Activated CD4-positive, alpha-beta T cell treated with anti-CD3 and anti-CD28 coated beads, Interleukin-2, Interleukin-6, amounts not matched to agents 100 ng/mL and 50 ng/mL, durations not matched to agents 16 hours and 8 hours (primary cell): ENCODE data around the gene CD9.
"Not testable (repeated sequence)": the region's sequence is repeated elsewhere in the genome, so short reads cannot be mapped to it uniquely, and the experiment has no call there.

ENCODE experiments used
- DNase-seq: peaks from one replicate; pipeline ENCODE4 v3.0.0-alpha.2; 2020

The CD9 gene

DNA sequence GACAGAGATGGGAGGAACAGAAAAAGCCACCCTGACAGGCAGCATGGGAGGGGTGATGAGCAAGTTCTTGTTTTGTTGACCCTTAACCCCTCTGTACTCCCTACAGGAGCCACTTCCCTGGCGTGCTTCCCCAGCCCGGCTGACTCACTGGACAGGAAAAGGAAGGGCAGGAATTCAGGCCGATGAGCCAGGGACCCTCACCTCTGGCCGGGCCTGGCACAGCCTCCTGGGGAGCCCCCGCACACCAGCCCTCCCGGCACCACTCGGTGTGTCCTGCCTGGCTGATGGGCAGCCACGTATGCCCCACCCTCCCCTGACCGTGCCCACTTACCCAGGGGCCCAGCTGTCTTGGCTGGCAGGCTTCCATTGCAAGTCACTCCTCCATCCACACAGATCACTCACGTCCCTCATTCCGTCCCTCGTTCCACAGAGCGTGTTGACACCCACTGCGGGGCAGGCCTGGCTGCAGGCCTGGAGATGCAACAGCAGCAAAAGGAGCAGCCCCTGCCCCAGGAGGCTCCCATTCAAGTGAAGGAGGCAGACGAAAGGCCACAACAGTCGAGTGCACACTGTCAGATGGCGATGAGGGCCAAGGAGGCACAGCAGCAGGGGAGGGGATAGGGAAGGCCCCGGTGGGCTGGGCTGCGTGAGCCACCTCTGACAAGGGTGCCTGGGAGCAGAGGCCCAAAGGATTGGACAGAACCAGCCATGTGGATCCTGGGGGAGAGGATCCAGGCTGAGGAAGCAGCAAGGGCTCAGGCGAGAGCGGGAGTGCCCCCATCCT lies 19.7 kb upstream of the CD9 start:
- DNase-seq = no peak

DNA sequence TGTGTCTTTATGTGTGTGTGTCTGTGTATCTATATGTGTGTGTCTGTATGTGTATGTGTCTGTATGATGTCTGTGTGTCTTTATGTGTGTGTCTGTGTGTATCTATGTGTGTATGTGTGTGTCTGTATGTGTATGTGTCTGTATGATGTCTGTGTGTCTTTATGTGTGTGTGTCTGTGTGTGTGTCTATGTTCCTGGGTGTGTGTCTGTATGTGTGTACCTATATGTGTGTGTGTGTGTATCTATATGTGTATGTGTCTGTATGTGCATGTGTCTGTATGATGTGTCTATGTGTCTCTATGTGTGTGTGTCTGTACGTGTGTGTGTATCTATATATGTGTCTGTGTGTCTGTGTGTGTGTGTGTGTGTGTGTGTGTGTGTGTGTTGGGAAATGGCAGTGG lies 19.0 kb upstream of the CD9 start:
- no peak for DNase-seq

DNA sequence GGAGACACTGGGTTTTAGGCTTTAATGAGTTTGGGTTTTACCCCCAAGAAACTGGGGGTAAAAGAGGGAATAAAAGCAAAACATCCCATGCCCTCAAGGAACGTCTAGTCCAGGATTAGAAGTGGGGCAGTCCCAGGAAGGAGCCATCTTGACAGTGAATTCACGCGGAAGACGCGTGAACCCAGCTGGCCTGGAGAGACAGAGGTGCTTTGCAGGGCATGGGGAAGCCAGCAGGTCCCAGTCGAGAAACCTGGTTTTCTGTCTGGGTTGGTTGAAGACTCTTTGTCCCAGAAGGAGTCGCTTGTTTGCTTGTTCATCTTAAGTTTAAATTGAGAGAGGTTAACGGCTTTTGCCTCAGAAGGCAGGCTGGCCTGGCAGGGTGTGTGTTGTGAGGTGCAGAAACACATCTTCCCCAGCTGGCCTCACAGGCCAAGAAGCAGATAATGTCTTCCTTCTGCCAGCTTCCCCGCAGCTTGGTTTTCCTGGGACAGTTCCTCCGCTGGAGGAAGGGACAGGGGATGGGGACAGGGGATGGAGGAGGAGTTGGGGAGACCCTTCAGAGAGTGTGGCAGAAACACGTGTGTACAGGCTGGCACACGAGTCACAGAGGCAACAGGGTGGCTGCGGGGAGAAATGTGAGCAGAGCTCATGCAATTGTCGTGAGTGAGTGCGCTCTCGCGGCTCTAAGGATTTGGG lies 18.5 kb upstream of the CD9 start:
- no peak for DNase-seq

DNA sequence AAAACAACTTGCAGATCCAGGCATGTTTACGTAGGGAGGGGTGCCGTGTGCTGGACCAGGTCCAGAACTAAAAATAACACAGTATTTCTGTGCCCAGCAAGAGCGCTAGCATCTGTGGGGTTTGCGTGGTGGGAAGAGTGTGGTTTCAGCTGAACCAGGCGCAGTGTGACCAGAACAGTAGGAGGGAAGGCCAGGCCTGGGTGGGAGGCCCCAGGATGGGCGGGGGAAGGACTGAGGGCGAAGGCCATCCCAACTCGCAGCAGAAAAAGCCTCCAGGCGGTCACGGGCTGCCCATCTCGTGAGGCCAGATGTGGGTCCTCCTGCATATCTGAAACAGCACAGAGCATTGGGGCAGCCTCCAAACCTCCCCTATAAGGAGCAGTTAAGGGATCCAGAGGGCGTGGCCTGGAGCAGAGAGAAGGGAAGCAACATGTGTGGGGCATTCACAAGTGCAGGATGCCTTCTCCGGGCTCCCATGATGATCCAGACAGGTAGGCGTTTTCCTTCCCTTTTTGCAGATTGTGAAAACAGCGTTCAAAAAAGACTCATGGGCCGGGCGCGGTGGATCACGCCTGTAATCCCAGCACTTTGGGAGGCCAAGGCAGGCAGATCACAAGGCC lies 17.8 kb upstream of the CD9 start:
- DNase-seq = no peak

DNA sequence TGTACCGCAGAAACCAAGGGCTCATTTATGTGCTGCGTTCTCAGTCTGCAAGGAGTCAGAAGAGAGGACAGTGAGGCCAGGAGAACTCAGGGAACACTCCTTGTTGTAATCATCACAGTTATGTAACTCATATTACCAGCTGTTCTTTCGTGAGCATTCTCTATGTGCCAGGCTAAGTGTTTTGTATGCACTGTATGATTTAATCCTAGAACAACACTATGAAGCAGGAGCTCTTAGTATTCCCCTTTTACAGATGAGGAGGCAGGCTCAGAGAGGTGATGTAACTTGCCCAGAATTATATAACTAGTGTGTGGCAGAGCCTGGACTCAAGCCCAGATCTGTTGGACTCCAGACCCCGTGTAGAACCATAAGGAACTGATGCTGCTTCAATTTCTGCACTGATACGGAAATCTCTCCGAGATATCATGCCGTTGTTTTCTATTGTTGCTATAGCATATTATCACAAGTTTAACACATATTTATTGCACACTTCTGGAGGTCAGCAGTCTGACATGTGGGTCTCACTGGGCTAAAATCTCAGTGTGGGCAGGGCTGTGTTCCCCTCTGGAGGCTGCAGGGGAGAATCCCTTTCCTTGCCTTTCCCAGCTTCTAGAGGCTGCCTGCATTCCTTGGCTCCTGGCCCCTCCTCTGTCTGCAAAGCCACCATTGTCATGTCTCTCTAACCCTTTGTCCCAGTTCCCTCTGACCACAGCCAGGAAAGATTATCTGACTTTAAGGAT lies 16.3 kb upstream of the CD9 start:
- no peak for DNase-seq

DNA sequence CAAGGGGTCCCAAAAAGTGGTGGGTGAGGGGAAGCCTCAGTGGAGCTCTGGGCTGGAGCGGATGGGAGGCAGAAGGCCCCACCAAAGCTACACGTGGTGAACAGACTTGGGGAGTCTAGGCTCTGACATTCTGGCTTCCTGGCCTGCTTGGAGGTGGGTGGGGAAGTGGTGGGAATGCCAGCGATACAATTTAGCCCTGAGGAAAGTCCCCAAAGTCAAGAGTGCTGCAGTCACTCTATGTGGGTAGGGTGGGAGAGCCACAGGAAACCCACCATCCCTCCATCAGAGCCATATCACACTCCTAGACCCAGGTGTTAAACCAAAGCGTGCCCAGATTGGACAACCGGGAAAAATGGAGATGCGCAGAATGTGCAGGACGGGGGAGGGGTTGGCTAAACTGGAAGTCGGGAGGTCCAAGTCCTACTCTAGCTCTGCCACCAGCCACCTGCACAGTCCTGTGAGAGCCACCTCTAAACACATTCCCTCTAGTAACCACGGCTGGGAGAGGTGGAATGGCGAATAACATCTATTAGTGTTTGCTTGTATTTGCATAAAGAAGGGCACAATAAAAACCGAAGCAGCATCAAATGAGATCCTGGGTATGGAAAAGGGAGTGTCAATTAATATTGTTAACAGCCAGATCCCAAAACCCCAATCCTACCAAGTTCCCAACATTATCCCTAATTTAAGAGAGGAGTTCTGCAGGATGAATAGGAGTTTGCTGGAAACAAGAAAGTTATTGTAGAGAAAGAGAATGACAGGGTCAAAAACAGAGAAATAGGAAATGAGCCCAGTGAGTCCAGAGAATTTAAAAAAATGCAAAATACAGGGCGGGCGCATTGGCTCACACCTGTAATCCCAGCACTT lies 14.0 kb upstream of the CD9 start:
- DNase-seq = no peak

DNA sequence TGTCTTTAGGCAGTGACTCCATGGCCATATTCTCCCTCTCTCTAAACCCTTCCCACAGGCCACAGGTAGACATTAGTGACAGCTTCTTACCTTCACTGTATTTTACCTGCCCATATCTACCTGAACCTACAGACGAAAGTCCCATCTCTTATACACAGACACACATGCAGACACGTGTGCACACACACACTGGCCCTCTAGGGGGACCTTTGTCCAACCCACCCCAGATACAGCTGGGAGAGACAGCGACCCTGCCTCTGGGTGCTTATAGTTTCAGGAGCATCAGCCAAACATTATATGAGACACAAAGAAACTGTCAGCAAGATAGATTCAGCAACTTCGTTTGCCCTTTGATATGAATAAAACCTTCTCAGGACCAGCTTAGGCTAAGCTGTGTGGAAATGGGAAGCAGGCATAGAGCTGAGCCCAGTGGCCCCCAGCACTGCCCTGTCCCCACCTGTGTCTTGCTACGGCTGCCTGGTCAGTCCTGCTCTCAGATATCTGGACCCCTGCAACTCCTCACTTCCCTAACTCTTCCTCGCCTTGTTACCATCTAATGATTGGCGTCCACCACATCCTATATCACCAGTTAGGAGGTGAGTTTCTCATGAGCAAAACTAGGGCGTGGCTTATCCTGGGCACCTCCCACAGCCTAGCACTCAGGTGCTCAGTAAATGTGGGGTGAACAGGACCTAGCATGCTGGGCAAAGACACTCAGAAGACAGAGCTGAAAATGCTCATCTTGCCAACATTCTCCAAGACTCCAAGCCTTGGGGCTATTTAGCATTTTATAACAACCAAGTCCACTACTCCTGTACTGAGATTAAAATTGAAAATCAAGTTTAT lies 12.0 kb upstream of the CD9 start:
- no peak for DNase-seq

DNA sequence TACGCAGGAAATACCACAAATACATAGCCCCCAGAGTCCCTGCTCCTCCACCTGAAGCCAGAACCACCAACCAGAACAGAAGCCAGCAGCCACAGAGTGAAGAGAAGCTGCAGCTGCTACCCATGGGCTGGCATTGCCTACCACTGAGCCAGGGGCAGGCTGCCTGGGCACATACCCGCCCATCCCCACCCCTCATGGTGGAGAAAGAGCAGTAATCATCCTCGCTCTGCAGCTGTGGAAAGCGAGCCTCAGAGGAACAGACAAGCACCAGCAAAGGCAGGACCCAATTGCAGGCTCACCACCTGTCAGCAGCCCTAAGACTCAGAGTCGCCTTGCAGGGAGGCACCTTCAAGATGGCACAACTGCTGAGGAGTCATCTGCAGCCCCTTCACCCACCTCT lies 11.2 kb upstream of the CD9 start:
- no peak for DNase-seq

DNA sequence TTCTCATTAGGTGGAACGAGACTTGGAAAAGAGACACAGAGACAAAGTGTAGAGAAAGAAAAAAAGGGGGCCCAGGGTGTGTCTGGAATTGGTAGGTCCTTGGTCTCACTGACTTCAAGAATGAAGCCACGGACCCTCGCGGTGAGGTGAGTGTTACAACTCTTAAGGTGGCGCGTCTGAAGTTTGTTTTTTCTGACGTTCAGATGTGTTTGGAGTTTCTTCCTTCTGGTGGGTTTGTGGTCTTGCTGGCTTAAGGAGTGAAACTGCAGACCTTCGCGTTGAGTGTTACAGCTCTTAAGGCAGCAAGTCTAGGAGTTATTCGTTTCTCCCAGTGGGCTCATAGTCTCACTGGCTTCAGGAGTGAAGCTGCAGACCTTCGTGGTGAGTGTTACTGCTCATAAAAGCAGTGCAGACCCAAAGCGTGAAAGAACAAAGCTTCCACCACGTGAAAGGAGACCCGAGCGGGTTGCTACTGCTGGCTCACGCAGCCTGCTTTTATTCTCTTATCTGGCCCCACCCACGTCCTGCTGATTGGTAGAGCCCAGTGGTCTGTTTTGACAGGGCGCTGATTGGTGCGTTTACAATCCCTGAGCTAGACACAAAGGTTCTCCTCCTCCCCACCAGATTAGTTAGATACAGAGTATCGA lies 10.1 kb upstream of the CD9 start:
- DNase-seq = not testable (repeated sequence)

DNA sequence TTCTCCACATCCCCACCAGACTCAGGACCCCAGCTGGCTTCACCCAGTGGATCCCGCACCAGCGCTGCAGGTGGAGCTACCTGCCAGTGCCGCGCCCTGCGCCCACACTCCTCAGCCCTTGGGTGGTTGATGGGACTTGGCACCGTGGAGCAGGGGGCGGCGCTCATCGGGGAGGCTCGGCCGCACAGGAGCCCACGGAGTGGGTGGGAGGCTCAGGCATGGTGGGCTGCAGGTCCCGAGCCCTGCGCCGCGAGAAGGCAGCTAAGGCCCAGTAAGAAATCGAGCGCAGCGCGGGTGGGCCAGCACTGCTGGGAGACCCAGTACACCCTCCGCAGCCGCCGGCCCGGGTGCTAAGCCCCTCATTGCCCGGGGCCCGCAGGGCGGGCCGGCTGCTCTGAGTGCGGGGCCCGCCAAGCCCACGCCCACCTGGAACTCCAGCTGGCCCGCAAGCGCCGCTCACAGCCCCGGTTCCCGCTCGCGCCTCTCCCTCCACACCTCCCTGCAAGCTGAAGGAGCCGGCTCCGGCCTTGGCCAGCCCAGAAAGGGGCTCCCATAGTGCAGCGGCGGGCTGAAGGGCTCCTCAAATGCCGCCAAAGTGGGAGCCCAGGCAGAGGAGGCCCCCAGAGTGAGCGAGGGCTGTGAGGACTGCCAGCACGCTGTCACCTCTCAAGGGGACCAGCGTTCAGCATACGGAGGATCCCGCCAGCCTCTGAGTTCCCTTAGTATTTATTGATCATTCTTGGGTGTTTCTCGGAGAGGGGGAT lies 9.3 kb upstream of the CD9 start:
- DNase-seq = not testable (repeated sequence)

DNA sequence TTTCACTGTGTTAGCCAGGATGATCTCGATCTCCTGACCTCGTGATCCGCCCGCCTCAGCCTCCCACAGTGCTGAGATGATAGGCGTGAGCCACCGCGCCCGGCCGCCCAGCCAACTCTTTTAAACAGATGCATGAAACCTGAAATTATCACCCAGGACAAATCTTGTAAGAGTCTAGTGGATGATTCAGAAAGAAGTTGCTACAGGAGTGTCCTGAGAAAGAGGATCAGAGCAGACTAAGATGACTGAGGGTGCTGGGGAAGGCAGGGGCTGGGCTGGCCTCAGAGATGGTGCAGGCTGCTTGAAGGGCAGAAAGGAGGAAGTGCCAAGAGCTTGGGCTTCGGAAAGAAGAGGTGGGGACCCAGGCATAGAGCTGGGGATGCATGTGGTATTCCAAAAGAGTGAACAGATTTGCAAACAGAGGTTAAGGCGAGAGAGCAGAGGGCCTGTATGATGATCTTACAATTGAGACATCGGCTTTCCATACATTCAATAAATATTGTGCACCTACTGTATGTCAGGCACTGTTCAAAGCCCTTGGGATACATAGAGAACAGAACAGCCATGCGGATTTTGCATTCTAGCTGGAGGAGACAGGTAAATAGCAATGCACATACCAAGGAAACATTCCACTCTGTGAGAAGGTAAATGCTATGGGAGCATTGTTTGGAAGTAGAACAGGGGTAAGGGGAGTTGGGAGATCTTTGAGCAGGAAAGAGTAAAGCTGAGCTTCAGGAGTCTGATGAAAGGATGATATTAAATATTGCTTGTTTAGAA lies 7.4 kb upstream of the CD9 start:
- DNase-seq = no peak

DNA sequence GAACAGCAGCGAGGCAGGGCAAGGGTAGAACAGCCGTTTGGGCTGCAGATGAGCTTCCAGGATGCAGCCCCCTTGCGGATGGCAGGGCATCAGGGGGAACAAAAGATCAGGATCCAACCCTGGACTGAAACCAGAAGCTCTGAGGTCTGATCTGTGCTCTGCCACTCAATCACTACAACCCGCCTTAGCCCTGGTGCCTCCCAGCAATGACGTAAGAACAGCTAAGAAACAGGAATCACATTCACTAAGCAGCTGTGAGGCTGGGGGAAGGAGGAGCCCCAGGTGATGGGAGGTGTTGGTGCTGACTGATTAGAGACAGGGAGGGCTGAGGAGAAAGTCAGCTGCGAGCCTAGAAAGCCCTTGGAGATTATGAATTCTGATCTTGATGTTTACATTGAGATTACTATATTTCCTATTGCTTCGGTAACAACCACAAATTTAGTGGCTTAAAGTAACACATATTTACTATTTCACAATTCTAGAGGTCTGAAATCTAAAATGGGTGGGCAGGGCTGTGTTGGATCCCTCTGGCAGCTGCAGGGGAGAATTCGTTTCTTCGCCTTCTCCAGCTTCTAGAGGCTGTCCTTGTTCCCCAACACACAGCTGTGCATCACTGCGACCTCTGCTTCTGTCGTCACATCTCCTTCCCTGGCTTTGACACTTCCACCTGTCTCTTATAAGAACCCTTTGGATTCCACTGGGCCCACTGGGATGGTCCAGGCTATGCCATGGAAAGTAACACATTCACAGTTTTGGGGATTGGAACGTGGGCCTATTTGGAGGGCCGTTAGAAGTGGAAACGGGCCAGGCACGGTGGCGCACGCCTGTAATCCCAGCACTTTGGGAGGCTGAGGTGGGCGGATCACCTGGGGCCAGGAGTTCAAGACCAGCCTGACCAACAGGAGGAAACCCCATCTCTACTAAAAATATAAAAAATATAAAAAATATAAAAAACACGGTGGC lies 6.1 kb upstream of the CD9 start:
- DNase-seq = no peak

DNA sequence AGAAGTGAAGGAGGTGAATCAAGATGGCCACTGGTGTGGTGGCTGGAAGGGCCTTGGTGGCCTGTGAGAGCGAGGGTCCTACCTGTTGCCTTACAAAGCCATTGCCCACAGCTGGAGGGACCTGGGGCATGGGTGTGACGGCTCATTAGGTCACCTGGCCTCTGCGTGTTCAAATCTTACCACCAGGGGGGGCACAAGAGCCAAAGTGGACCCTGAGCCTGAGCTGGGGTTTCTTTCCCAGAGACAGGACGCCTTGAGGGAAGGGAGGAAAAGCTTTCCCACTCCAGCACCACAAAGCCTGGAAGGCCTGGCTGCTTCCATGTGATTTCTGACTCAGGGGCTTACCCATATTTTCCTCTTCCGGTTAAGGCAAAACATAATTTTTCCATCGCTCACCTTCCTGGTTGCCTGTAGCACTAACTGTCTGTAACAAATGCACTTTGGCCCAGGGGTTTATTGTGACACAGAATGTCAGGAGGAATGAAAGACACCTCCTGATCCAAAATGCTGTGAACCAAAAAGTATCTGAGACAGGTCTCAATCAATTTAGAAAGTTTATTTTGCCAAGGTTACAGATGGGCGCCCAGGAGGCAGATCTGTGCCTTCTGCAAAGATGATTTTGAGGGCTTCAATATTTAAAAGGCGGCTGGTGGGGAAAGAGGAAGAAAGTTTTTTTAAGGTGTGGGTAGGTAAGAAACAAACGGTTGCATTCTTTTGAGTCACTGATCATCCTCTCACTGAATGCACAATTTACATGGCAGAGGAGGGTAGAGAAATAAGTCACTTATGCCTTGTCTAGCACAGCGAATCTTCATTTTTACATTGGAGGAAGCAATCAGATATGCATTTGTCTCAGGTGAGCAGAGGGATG lies 4.3 kb upstream of the CD9 start:
- peak; percentile 84 for DNase-seq

DNA sequence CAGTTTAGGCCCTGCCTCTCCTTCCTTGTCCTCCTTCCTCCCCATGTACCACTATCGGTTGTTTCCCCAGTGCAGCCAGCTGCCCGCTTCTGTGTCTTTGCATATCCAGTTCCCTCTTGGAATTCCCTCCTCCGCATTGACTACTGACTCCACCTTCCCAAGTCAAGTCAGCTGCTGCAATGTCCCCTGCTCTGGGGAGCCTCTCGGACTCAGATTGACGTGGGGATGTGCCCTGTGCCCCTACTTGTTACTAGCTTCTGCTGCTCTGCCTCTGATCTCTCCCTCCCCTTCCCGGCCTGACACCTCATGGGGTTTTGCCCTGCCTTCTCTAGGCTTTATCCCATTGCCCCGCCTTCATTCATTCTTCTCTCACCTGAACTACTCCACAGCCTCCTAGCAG lies 2.1 kb upstream of the CD9 start:
- no peak for DNase-seq

DNA sequence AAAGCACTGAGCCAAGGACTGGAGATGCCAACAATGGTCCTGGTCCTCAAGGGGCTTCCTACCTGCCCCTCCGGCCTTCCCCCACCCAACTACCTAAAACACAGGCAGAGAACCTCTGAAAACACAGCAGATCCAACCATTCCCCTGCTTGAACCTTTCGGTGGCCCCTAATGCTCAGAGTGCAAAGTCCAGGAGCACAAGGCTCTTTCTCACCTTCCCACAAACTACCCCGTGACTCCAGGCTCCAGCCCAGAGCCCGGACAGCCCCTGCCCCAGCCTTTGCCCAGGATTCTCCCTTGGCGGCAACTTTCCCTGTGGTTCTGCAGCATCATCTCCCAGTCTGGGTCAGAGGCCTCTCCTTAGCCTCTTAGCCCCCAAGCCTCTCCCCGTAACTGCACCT lies 1.6 kb upstream of the CD9 start:
- DNase-seq = no peak

DNA sequence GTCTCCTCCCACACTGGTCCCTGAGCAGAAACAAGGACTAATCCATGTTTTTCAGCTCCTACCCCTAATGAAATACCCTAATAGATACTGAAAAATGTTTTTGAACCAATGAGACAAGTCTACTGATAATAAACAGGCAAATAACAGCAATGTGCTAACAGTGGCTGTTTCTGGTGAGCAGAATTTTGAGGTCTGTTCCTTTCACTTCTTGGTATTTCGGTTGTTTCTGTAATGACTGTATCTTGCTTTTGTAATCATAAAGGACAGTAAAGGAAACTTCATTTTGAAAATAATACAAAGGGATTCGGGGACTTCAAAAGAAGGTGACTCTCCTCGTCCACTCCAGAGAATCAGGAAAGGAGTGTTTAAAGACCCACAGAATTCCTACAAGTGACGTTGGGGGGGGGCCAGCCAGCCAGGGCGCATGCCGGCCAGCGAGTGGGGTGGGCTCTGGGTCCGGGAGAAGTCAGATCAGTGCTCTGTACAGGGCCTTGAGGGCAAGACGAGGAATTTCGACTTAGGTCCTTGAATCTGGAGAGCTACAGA lies 1.1 kb upstream of the CD9 start:
- DNase-seq = no peak
